Measurements from ENCODE around the gene TLE4.

TLE4 gene

GRCh38 chr9:79691496-79691895 lies 119.7 kb downstream of the TLE4 start:
- DNase-seq (ENCODE audit: low spot score): no peak

GRCh38 chr9:79692857-79693571 lies 121.2 kb downstream of the TLE4 start:
- no peak for DNase-seq (ENCODE audit: low spot score)

GRCh38 chr9:79693750-79694149 lies 122.0 kb downstream of the TLE4 start:
- DNase-seq (ENCODE audit: low spot score): no peak

GRCh38 chr9:79694208-79694607 lies 122.4 kb downstream of the TLE4 start:
- no peak for DNase-seq (ENCODE audit: low spot score)

GRCh38 chr9:79694676-79695400 lies 123.1 kb downstream of the TLE4 start:
- no peak for DNase-seq (ENCODE audit: low spot score)

- no peak for DNase-seq (ENCODE audit: low spot score)
These were observed 123.9 kb downstream of the TLE4 start for GRCh38 chr9:79695531-79696175.

GRCh38 chr9:79698967-79699366 lies 127.2 kb downstream of the TLE4 start:
- DNase-seq (ENCODE audit: low spot score): no peak

GRCh38 chr9:79699479-79699878 lies 127.7 kb downstream of the TLE4 start:
- DNase-seq (ENCODE audit: low spot score): no peak

GRCh38 chr9:79700607-79701360 lies 129.0 kb downstream of the TLE4 start:
- no peak for DNase-seq (ENCODE audit: low spot score)

- no peak for DNase-seq (ENCODE audit: low spot score)
These were observed 129.9 kb downstream of the TLE4 start for GRCh38 chr9:79701651-79702050.

- DNase-seq (ENCODE audit: low spot score): no peak
These were observed 133.9 kb downstream of the TLE4 start for GRCh38 chr9:79705704-79706103.

GRCh38 chr9:79706512-79706911 lies 134.7 kb downstream of the TLE4 start:
- no peak for DNase-seq (ENCODE audit: low spot score)

GRCh38 chr9:79707589-79707988 lies 135.8 kb downstream of the TLE4 start:
- DNase-seq (ENCODE audit: low spot score): no peak

- DNase-seq (ENCODE audit: low spot score): no peak
These were observed 136.8 kb downstream of the TLE4 start for GRCh38 chr9:79708541-79708940.

- DNase-seq (ENCODE audit: low spot score): no peak
These were observed 138.2 kb downstream of the TLE4 start for GRCh38 chr9:79709743-79710674.

- DNase-seq (ENCODE audit: low spot score): no peak
These were observed 140.1 kb downstream of the TLE4 start for GRCh38 chr9:79711874-79712273.

- DNase-seq (ENCODE audit: low spot score): no peak
These were observed 147.3 kb downstream of the TLE4 start for GRCh38 chr9:79719021-79719420.

- DNase-seq (ENCODE audit: low spot score): no peak
These were observed 148.2 kb downstream of the TLE4 start for GRCh38 chr9:79719989-79720388.

- no peak for DNase-seq (ENCODE audit: low spot score)
These were observed 159.6 kb downstream of the TLE4 start for GRCh38 chr9:79731171-79731890.

- no peak for DNase-seq (ENCODE audit: low spot score)
These were observed 163.4 kb downstream of the TLE4 start for GRCh38 chr9:79735023-79735779.
